Stimulated activated CD8-positive, alpha-beta memory T cell treated with anti-CD3 and anti-CD28 coated beads, Interleukin-7, amount 100 ng/mL, for 4 hours (primary cell): ENCODE measurements around the gene DLEU7.

Experiments
- DNase-seq, 2 donors: peaks; one replicate each; pipeline ENCODE4 v3.0.0-alpha.2; 2020; ENCODE audit warnings: low read depth in 2 of 2

DLEU7 gene

GRCh38 chr13:50842990-50843256, 569 bp downstream of the DLEU7 start:
- no peak for DNase-seq

GRCh38 chr13:50842251-50842989, 1.1 kb downstream of the DLEU7 start:
- no peak for DNase-seq

DNA sequence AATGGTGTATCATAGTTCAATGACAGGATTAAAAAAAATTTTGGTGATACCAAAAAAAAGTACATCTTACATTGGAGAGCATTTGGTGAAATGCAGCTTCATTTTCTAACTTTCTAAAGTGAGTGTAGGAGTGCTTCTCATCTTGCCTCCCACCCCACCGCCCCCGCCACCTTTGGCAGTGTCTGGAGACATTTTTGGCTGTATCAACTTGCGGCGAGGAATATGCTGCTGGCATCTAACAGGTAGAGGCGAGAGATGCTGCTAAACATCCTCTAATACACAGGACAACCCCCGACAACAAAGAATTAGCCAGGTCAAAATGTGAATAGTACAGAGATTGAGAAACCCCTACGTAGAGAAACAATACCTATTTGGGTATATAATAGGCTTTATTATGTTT, 1.7 kb downstream of the DLEU7 start:
- DNase-seq = no peak

DNA sequence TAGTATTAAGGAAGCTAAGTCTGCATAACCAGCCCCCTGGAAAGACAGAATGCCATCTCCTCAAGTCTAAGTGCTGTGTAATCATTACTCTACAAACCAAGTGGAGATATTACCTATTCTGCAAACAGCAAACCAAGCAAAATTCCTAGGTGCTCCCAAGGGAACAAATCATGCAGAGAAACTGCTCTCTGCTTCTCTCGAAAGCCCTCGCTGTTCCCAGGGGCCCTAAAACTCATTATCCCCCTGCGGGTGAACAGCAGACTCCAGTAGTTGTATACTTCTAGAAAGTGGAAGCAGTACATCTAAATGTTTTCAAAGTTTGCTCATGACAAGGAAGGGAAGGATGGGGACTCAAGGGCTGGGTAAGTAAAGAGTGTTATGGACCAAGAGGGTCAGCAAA, 3.2 kb downstream of the DLEU7 start:
- no peak for DNase-seq

DNA sequence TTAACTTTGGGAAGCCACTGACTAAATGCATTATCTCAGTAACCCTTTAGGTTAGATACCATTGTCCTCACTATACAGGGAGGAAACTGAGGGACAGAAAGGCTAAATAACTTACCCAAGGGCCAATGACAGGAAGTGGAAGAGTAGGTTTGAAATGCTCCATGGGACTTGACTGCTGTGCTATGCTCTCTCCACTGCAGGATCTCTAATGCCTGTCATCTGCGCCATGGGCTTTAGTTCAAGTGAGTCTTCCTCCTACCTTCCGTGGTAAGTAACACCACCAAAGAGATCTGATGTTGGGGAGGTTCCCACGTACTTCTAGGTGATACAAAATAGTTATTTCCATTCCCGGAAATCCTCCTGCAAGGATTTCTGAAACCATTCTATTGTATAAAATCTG, 3.7 kb downstream of the DLEU7 start:
- no peak for DNase-seq

DNA sequence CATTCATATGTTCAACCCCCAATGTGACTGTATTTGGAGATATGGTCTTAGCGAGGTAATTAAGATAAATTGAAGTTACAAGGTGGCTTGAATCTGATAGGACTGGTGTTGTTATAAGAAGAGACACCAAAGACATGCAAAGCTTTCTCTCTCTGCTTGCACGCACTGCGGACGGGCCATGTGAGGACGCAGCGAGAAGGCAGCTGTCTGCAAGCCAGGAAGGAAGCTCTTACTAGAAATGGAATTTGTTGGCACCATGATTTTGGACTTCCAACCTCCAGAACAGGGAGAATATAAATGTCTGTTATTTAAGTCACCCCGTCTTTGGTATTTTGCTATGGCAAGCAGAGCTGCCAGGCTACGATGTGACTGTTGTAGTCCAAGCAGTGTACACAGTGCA, 4.8 kb downstream of the DLEU7 start:
- DNase-seq = no peak

DNA sequence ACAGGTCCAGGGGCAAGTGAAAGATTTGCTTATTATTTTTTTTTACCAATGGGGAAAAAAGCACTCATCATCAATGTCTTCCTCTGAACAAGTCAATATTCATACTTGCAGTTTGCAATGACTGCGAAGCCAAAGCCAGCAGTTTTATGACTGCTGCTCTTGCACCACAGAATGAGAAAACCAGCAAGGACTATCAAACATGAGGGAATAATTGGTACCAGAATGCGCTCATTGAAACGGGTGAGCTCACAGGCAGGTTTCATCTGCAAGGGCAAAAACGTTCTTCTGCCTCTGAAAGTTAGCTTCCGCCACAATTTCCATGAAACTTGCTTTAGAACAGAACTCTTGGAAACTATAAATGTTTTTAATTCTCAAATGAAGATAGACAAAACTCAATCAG, 5.5 kb downstream of the DLEU7 start:
- DNase-seq = no peak

DNA sequence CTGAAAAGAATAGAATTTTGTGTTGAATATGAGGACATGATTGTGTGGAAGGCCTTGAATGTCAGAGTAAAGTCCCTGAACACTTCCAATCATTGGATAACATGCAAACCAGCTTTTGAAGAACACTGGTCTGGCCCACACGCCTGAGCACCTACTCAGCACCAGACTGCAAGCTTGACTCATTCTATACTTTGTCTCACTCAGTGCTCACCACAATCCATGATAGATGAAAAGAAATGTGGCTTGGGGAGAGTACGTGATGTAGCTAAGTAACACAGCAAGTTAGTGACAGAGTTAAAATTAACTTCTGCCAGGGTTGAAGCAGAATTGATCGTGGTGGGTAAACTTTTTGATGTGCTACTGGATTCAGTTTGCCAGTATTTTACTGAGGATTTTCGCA, 12.0 kb downstream of the DLEU7 start:
- no peak for DNase-seq

GRCh38 chr13:50829896-50830295, 13.6 kb downstream of the DLEU7 start:
- DNase-seq = no peak

- no peak for DNase-seq
Observed at GRCh38 chr13:50829226-50829625, 14.3 kb downstream of the DLEU7 start.

- DNase-seq = no peak
Observed at GRCh38 chr13:50826035-50826434, 17.5 kb downstream of the DLEU7 start.

DNA sequence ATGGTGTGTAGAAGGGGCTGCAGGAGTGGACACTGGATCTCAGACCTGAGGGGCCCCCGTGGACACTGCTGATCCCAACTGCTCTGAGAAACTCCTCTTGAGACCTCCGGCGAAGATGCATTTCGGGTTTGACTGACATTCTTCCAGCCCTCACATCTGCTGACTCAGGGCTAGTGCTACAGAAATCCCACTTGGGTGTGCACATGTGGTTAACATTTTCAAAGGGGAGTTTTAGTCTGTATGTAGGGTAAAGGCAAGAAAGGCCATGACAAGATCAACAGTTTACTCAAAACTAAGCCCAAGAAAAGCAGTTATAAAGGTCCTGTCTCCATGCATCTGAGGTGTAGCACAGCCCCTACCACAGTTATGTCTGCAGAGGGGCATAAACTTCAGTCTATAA, 31.2 kb downstream of the DLEU7 start:
- DNase-seq = no peak

DNA sequence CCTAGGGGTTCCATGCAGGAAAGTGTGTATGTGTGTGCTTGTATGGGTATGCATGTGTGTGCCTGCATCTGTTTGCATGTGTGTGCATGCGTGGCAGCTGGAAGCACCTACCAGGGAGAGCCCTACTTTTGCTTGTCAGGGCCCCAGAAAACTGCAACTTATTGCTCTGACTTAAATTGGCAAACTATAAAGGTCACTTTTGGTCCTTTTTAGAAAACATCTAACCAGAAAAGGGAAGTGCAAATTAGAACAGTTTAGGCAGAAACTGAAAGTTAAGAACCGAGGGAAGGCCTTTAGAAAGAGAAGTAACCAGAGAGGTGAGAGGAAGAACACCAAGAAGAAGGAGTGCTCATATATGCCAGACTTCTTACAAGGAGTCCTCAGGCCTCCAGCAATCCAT, 32.5 kb downstream of the DLEU7 start:
- DNase-seq = no peak

DNA sequence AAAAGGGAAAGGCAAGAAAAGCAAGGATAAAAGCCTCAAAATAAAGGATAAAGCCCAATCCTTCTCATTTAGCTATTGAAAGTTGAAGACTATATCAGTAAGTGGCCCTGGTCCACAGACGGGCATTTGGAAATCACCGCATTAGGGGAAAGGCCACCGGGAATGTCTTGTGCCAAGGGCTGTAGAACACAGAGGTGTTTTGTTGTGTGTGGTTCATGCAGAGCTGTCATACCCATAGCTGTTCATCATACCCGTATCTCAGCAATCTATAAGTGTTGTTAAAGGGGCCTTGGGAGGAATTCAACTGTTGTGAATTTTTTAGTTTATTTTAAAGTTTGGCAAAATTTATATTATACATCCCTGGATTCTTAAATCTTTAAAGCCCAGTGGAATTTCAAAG, 33.0 kb downstream of the DLEU7 start:
- no peak for DNase-seq

GRCh38 chr13:50809133-50810090, 34.1 kb downstream of the DLEU7 start:
- no peak for DNase-seq

GRCh38 chr13:50805805-50806204, 37.7 kb downstream of the DLEU7 start:
- no peak for DNase-seq

- peak; percentile 15 to 29 for DNase-seq
Observed at GRCh38 chr13:50801087-50801931, 42.2 kb downstream of the DLEU7 start.

DNA sequence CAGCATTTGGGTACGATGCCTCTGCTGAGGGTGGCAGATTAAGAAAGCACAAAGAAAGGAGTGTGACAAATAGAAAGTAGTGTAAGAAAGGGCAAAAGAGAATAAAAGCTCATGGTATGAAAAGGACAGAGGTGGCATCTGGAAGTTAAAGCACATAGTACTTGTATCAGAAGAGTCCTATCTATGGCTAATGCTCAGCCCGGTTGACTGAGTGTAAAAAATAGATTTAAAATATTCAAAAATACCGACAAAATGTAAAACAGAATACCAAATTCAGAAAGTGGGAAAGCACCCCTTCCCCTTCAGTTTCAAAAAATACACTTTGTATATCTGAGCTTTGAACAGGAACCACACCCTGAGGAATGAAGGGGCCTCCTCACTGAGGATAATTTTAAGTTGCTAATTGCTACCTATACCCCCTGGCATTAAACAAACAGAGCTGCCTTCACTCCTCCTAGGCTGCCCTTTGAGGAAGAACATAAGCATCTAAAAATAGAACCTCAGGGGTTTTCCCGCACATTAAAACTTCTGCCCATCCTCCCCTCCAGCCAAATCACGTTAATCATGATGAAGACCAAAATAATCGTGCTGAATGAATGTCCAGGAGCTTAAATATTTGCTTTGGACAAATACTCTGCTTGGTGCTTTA, 43.3 kb downstream of the DLEU7 start:
- DNase-seq = no peak

- DNase-seq = no peak
Observed at GRCh38 chr13:50798923-50799322, 44.6 kb downstream of the DLEU7 start.

DNA sequence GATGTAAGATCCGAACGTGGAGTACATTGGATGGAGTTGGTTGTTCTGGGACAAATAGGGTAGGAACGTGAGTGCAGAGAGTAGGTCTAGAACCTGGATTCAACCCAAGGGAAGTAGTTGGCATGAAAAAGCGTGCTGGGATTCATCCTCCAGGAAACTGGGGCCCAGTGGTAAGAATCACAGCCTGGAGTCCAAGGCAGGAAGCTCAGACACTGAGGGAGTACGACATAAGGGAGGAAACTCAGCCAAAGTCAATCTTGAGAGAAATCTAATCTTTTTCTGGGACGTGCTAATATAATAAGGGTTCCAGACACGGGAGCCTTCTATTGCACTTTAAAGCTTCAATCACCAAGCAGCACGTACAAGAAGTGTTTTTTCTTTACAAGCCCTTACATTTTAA, 46.4 kb downstream of the DLEU7 start:
- no peak for DNase-seq

- no peak for DNase-seq
Observed at GRCh38 chr13:50796463-50796862, 47.0 kb downstream of the DLEU7 start.

DNA sequence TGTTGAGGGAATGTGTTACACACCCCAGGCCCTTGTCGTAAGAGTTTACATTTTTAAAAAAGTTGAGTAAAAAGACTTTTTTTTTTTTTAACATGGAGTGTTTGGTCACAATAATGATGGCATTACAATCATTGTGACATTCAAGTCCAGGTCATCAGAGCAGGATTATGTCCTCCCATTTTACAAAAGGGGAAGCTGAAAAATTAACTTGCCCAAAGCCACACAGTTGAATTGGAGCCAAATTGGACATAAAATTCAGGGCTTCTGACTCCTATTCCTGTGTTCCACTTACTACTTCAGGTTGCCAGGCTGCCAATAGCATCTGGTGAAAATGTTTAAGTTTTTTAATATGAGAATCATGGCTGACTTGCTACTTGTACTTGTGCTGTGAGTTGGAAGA, 49.3 kb downstream of the DLEU7 start:
- DNase-seq = no peak
